K562 (cell line): ENCODE data around the gene CCNYL1. TPM values are rescaled to one million over a fixed set of nuclear protein-coding genes. Genes with fewer than 3 reads are reported as not detected.
"Not testable (repeated sequence)": the region's sequence is repeated elsewhere in the genome, so short reads cannot be mapped to it uniquely, and the experiment has no call there.

Experiments used
- ATAC-seq: fragments of 200-7000 bp; cut with Tn5 transposase; 3 replicates; pipeline ENCODE4 v1.9.1; 2020; ENCODE audit warnings: moderate library complexity
- BruUV-seq: library from RNA; stranded (reverse); fragments of 400-500 nt; replicated peaks from 2 replicates; lab custom pipeline; 2021; lab: Mats Ljungman, UMichigan
- CTCF ChIA-PET: fragments of 300-600 bp; formaldehyde crosslinking; extraction: SDS; loops from one replicate; lab custom pipeline; 2021; ENCODE audit warnings: low intra/inter-chr PET ratio; lab: Yijun Ruan, JAX
- POLR2A ChIA-PET: fragments of 300-600, 350-650 bp; sonication (Branson Sonifier 250); formaldehyde crosslinking; extraction: SDS; loops from one replicate; lab custom pipeline; 2021; ENCODE audit warnings: antibody characterized with exemption, inconsistent platforms; lab: Yijun Ruan, JAX
- DNase-seq, 4 experiments: peaks; one replicate each; pipeline versions ENCODE4 v3.0.0 to v3.0.0-alpha.2; 2011 to 2018; ENCODE audit warnings: low spot score in 3 of 4, mixed read lengths in 3 of 4; ENCODE audit errors: extremely low read depth in 1 of 4
- FAIRE-seq: peaks from 2 replicates; lab custom pipeline; 2011; peaks lifted over from hg19 to GRCh38; lab: Jason Lieb, UNC
- H2AFZ ChIP-seq: 2 replicates; pipeline ENCODE4 v1.6.0; 2011; ENCODE audit warnings: low read depth, low read length, control low read depth, inconsistent platforms
- H3K27ac ChIP-seq: fragments of 200-600 bp; 3 replicates; pipeline ENCODE4 v1.8.0; 2011; ENCODE audit warnings: low read depth, mild to moderate bottlenecking, control low read depth, inconsistent platforms, low read length, moderate library complexity, mixed read lengths; ENCODE audit errors: extremely low read depth
- H3K27me3 ChIP-seq, 2 experiments: fragments of 300-600 bp in 1 of 2; 2 replicates in 1 of 2; 3 replicates in 1 of 2; pipeline versions ENCODE4 v1.6.0 to v1.8.0; 2011; ENCODE audit warnings: inconsistent platforms in 2 of 2, low read length in 2 of 2, mild to moderate bottlenecking in 1 of 2, mixed read lengths in 1 of 2, moderate library complexity in 1 of 2; ENCODE audit not compliant: control insufficient read depth in 2 of 2, insufficient read depth in 2 of 2
- H3K36me3 ChIP-seq: fragments of 300-600 bp; 3 replicates; pipeline ENCODE4 v1.8.0; 2011; ENCODE audit warnings: mild to moderate bottlenecking, low read length, inconsistent platforms; ENCODE audit not compliant: control insufficient read depth, insufficient read depth
- H3K4me1 ChIP-seq, 2 experiments: fragments of 200-600 bp in 1 of 2; replicated peaks in 1 of 2; 2 replicates in 1 of 2; 3 replicates in 1 of 2; pipeline versions ENCODE4 v1.5.1 to v1.8.0; 2011; ENCODE audit warnings: inconsistent platforms in 2 of 2, low read length in 2 of 2, mild to moderate bottlenecking in 1 of 2, mixed read lengths in 1 of 2, moderate library complexity in 1 of 2; ENCODE audit not compliant: control insufficient read depth in 2 of 2, insufficient read depth in 2 of 2
- H3K4me2 ChIP-seq: 2 replicates; pipeline ENCODE4 v1.6.1; 2011; ENCODE audit warnings: low read length, control low read depth, inconsistent platforms, mixed read lengths; ENCODE audit not compliant: insufficient read depth
- H3K4me3 ChIP-seq: fragments of 200-600 bp; sonication (generic), shearing (Covaris generic); 2 replicates; pipeline ENCODE4 v1.5.1; 2016; ENCODE audit warnings: control low read depth, inconsistent platforms
- H3K79me2 ChIP-seq: fragments of 200-600 bp; 3 replicates; pipeline ENCODE4 v1.8.0; 2011; ENCODE audit warnings: low read length, inconsistent platforms; ENCODE audit not compliant: control insufficient read depth, insufficient read depth
- H3K9ac ChIP-seq, 2 experiments: 2 replicates each; pipeline versions ENCODE4 v1.6.0 to v1.6.1; 2011; ENCODE audit warnings: low read depth in 2 of 2, low read length in 2 of 2, control low read depth in 1 of 2, inconsistent platforms in 1 of 2, mild to moderate bottlenecking in 1 of 2, mixed read lengths in 1 of 2; ENCODE audit not compliant: insufficient read depth in 1 of 2
- H3K9me1 ChIP-seq: one replicate; pipeline ENCODE4 v1.6.0; 2011; ENCODE audit warnings: inconsistent platforms, mild to moderate bottlenecking, low read length, moderate library complexity; ENCODE audit not compliant: control insufficient read depth, insufficient read depth
- H3K9me3 ChIP-seq: replicated peaks from 2 replicates; pipeline ENCODE4 v1.5.1; 2011; ENCODE audit warnings: low read depth, low read length, inconsistent platforms; ENCODE audit not compliant: control insufficient read depth, insufficient read depth
- H4K20me1 ChIP-seq: replicated peaks from 2 replicates; pipeline ENCODE4 v1.6.1; 2011; ENCODE audit warnings: low read length, inconsistent platforms, mixed read lengths; ENCODE audit not compliant: control insufficient read depth, insufficient read depth
- BMI1 ChIP-seq: fragments of 150-350 bp; IDR thresholded peaks from 2 replicates; pipeline ENCODE4 v1.6.1; 2014; ENCODE audit warnings: low read length
- BRCA1 ChIP-seq, 2 experiments: fragments of 450-650 bp in 1 of 2; sonication (generic) in 1 of 2; formaldehyde crosslinking in 1 of 2; IDR thresholded peaks; 2 replicates each; pipeline versions ENCODE4 v1.5.0 to v1.6.1; 2017 to 2020; ENCODE audit warnings: mild to moderate bottlenecking in 1 of 2, missing genetic modification reagents in 1 of 2
- CBX5 ChIP-seq: IDR thresholded peaks from 2 replicates; pipeline ENCODE4 v1.6.1; 2014; ENCODE audit warnings: low read depth, borderline replicate concordance
- CHCHD3 ChIP-seq: fragments of 250-450 bp; sonication (Bioruptor Pico); IDR thresholded peaks from 2 replicates; pipeline ENCODE4 v2.1.2; 2022; ENCODE audit warnings: mild to moderate bottlenecking
- CTCF ChIP-seq, 3 experiments: IDR thresholded peaks in 2 of 3; conservative IDR thresholded peaks in 1 of 3; 2 replicates each; pipeline ENCODE4 v1.5.1; 2011 to 2012; ENCODE audit warnings: low read length in 3 of 3, mild to moderate bottlenecking in 3 of 3, control low read depth in 2 of 3, improper control_type of control experiment in 1 of 3, inconsistent platforms in 1 of 3, low read depth in 1 of 3, mixed read lengths in 1 of 3, moderate library complexity in 1 of 3; ENCODE audit not compliant: insufficient read depth in 2 of 3
- HNRNPUL1 ChIP-seq: fragments of 200-400 bp; formaldehyde crosslinking; IDR thresholded peaks from 2 replicates; pipeline ENCODE4 v1.6.1; 2017; ENCODE audit warnings: low read length
- IFI16 ChIP-seq: fragments of 250-450 bp; sonication (Bioruptor Pico); IDR thresholded peaks from 2 replicates; pipeline ENCODE4 v2.1.2; 2022; ENCODE audit warnings: mild to moderate bottlenecking, inconsistent platforms
- MXI1 ChIP-seq: IDR thresholded peaks from 2 replicates; pipeline ENCODE4 v1.6.1; 2011; ENCODE audit warnings: low read depth, mild to moderate bottlenecking, improper control_type of control experiment, low read length
- NCOA4 ChIP-seq: fragments of 450-650 bp; IDR thresholded peaks from 2 replicates; pipeline ENCODE4 v1.6.1; 2018; ENCODE audit warnings: mild to moderate bottlenecking; ENCODE audit not compliant: partially characterized antibody
- SMARCA5 ChIP-seq: fragments of 450-650 bp; IDR thresholded peaks from 2 replicates; pipeline ENCODE4 v1.6.1; 2016
- ZNF830 ChIP-seq: fragments of 250-450 bp; sonication (Bioruptor Pico); IDR thresholded peaks from 2 replicates; pipeline ENCODE4 v1.5.0; 2021; ENCODE audit warnings: mild to moderate bottlenecking
- WGBS: fragments of 100-300 bp; shearing (Covaris generic); methylation state at CpG from one replicate; pipeline ENCODE4 v1.1.6; 2016; ENCODE audit warnings: low coverage, mixed read lengths; ENCODE audit not compliant: insufficient coverage; ENCODE audit errors: missing lambda C conversion rate; 5-methylcytosine and 5-hydroxymethylcytosine counted together
- in situ Hi-C: fragments of 300-500 bp; cut with MboI; formaldehyde crosslinking; loops from 4 replicates; pipeline ENCODE4 v1.15.0; 2018; ENCODE audit warnings: inconsistent platforms, mixed read lengths
- intact Hi-C: fragments of 100-400 bp; cut with micrococcal nuclease; formaldehyde crosslinking; loops from 2 replicates; pipeline ENCODE4 v1.14.2; 2022
- polyA plus RNA-seq, 8 experiments: library from polyadenylated mRNA; depleted of rRNA in 4 of 8; stranded (reverse) in 5 of 8; unstranded in 3 of 8; fragments of >200 nt; fragmentation: Nextera tagmentation in 2 of 8; fragmentation: Illumina TruSeq in 1 of 8; extraction: Ambion mirVana in 2 of 8; extraction: Trizol in 1 of 8; gene quantifications; 2 replicates each; pipeline versions ENCODE4 v1.2.1 to v1.2.3, GENCODE V29; 2011 to 2014; ENCODE audit warnings: inconsistent platforms in 1 of 8, missing spikeins in 1 of 8
- total RNA-seq, 7 experiments: library from RNA; depleted of rRNA in 6 of 7; stranded (reverse); fragments of >200 nt in 6 of 7; fragmentation: Illumina TruSeq in 2 of 7; extraction: Trizol in 2 of 7; gene quantifications; 2 replicates each; pipeline versions ENCODE4 v1.2.1 to v1.2.3, GENCODE V29; 2011 to 2021; ENCODE audit warnings: low replicate concordance in 1 of 7

The CCNYL1 gene
- total and polyA plus RNA-seq, 9 of the 15 experiments (the other 6 are each of a cell fraction or from before 2014, with no cell fraction given) = 1.9 to 7.5 (median 4.7) TPM

GRCh38 chr2:207759890-207760289 lies 48.5 kb downstream of the CCNYL1 start (continued):
- no peak for TF ChIP-seq CTCF (IDR thresholded peaks at IDR 0.05 in 2 of 3, conservative IDR thresholded peaks at IDR 0.05 in 1 of 3; ENCODE audit: insufficient read depth in 2 of 3, low read depth in 1 of 3, low read length in 3 of 3)
- TF ChIP-seq NCOA4 = no peak
- TF ChIP-seq BMI1 = no peak
- TF ChIP-seq CHCHD3 = no peak
- no peak for TF ChIP-seq CBX5
- TF ChIP-seq SMARCA5 = no peak
- TF ChIP-seq MXI1 = no peak
- TF ChIP-seq HNRNPUL1 = no peak
- TF ChIP-seq IFI16 (CRISPR knock-in tag) = no peak
- no peak for TF ChIP-seq ZNF830 (CRISPR knock-in tag)

GRCh38 chr2:207760453-207760852 lies 49.0 kb downstream of the CCNYL1 start:
- DNase-seq (no peak), ATAC-seq (no peak), FAIRE-seq (no peak)
- Histone ChIP-seq H3K4me2 (no peak overlapping the region), H3K9me3 (no peaks in the 10 kb centered on the region), H3K9me1 (no peaks in the 10 kb centered on the region), H3K27ac (no peak overlapping the region), H3K36me3 (peaks cover 42% of the 10 kb centered on the region), H3K27me3 (no peaks in the 10 kb centered on the region), H4K20me1 (peaks cover 3% of the 10 kb centered on the region; the same call in 1 of the 2 replicates), H2AFZ (no peak overlapping the region), H3K4me1 (peaks cover 3 to 11% of the 10 kb centered on the region in 2 experiments; a peak in 4 of 5 replicates), H3K4me3 (no peak overlapping the region), H3K79me2 (peaks cover 31% of the 10 kb centered on the region), H3K9ac (no peak overlapping the region)
- intact Hi-C loops (no loop called here), in situ Hi-C loops (no loop called here)
- POLR2A ChIA-PET = interaction anchor here (1.0 to 1.9 kb wide), 4 partner anchors 9 to 265 kb away, joined by 3 to 11 read pairs (median 6); partner anchors contain the start of genes FZD5 and PLEKHM3
- TF ChIP-seq BRCA1 (IDR thresholded peaks at IDR 0.05) = no peak
- no peak for TF ChIP-seq BRCA1 (CRISPR knock-in tag; IDR thresholded peaks at IDR 0.05)
- CTCF ChIA-PET = no interaction called here
- BruUV-seq = no TSS peak
- WGBS = 56% methylated on average over 2 of the region's 2 CpGs

- intact Hi-C loops, H3K9me1 ChIP-seq, H3K4me3 ChIP-seq, H4K20me1 ChIP-seq, CTCF ChIA-PET, FAIRE-seq, in situ Hi-C loops, ATAC-seq, H3K4me2 ChIP-seq, H3K9ac ChIP-seq, H3K9me3 ChIP-seq, H3K27me3 ChIP-seq, H2AFZ ChIP-seq, DNase-seq, BruUV-seq, H3K27ac ChIP-seq: not testable (repeated sequence)
- POLR2A ChIA-PET = interaction anchor here (1.0 kb wide), 2 partner anchors 16 to 192 kb away, joined by 3 read pairs; no protein-coding TSS in a partner anchor
- H3K4me1 ChIP-seq = peaks cover 3 to 16% of the 10 kb centered on the region in 2 experiments; a peak in 4 of 5 replicates
- peaks cover 48% of the 10 kb centered on the region for H3K36me3 ChIP-seq
- 97% methylated on average over 3 of the region's 3 CpGs for WGBS
- peaks cover 41% of the 10 kb centered on the region for H3K79me2 ChIP-seq
These were observed 50.0 kb downstream of the CCNYL1 start for GRCh38 chr2:207761426-207761825.
